Measurements from ENCODE around the gene EFHC1.

EFHC1 gene

GRCh38 chr6:52527436-52527835, 107.3 kb downstream of the EFHC1 start:
- TF ChIP-seq EZH2phosphoT487 (conservative IDR thresholded peaks at IDR 0.05; ENCODE audit: low read length) (no peak), CTCF (IDR thresholded peaks at IDR 0.05; ENCODE audit: insufficient read depth, low read length, poor library complexity, severe bottlenecking) (no peak)
- Histone ChIP-seq H3K4me3 (ENCODE audit: insufficient read depth, low read length, poor library complexity, severe bottlenecking) (no peak overlapping the region), H3K4me2 (ENCODE audit: low read depth, low read length, poor library complexity, severe bottlenecking) (no peak overlapping the region), H3K9me2 (replicated peaks; ENCODE audit: insufficient read depth, low read length) (no peaks in the 10 kb centered on the region), H3K9ac (ENCODE audit: low read length) (no peak overlapping the region), H3K27me3 (ENCODE audit: low read length) (no peaks in the 10 kb centered on the region), H2AFZ (ENCODE audit: low read depth, low read length, severe bottlenecking) (no peak overlapping the region), H3F3A (ENCODE audit: insufficient read depth) (no peaks in the 10 kb centered on the region), H3K79me2 (ENCODE audit: insufficient read depth, low read length) (no peaks in the 10 kb centered on the region), H3K9me3 (ENCODE audit: insufficient read depth, low read length) (no peaks in the 10 kb centered on the region), H4K20me1 (ENCODE audit: low read depth, low read length) (no peaks in the 10 kb centered on the region), H3K36me3 (ENCODE audit: low read length) (no peaks in the 10 kb centered on the region), H3K27ac (ENCODE audit: low read depth, low read length) (no peak overlapping the region)

GRCh38 chr6:52529311-52529710, 109.2 kb downstream of the EFHC1 start:
- Histone ChIP-seq H4K20me1 (ENCODE audit: low read depth, low read length) (no peaks in the 10 kb centered on the region), H3K79me2 (ENCODE audit: insufficient read depth, low read length) (no peaks in the 10 kb centered on the region), H3K9ac (ENCODE audit: low read length) (no peak overlapping the region), H3K9me3 (ENCODE audit: insufficient read depth, low read length) (no peaks in the 10 kb centered on the region), H3K36me3 (ENCODE audit: low read length) (no peaks in the 10 kb centered on the region), H3F3A (ENCODE audit: insufficient read depth) (no peaks in the 10 kb centered on the region), H3K9me2 (replicated peaks; ENCODE audit: insufficient read depth, low read length) (no peaks in the 10 kb centered on the region), H3K27me3 (ENCODE audit: low read length) (no peaks in the 10 kb centered on the region), H3K27ac (ENCODE audit: low read depth, low read length) (no peak overlapping the region), H2AFZ (ENCODE audit: low read depth, low read length, severe bottlenecking) (no peak overlapping the region), H3K4me2 (ENCODE audit: low read depth, low read length, poor library complexity, severe bottlenecking) (no peak overlapping the region), H3K4me3 (ENCODE audit: insufficient read depth, low read length, poor library complexity, severe bottlenecking) (no peak overlapping the region)
- TF ChIP-seq EZH2phosphoT487 (conservative IDR thresholded peaks at IDR 0.05; ENCODE audit: low read length): no peak

- H3K27ac ChIP-seq (ENCODE audit: low read depth, low read length): no peak overlapping the region
- no peaks in the 10 kb centered on the region for H4K20me1 ChIP-seq (ENCODE audit: low read depth, low read length)
- H3K27me3 ChIP-seq (ENCODE audit: low read length): no peaks in the 10 kb centered on the region
- no peaks in the 10 kb centered on the region for H3K9me2 ChIP-seq (replicated peaks; ENCODE audit: insufficient read depth, low read length)
- H3K79me2 ChIP-seq (ENCODE audit: insufficient read depth, low read length): no peaks in the 10 kb centered on the region
- H3F3A ChIP-seq (ENCODE audit: insufficient read depth): no peaks in the 10 kb centered on the region
- no peaks in the 10 kb centered on the region for H3K36me3 ChIP-seq (ENCODE audit: low read length)
- no peaks in the 10 kb centered on the region for H3K9me3 ChIP-seq (ENCODE audit: insufficient read depth, low read length)
- no peak overlapping the region for H3K9ac ChIP-seq (ENCODE audit: low read length)
- no peak overlapping the region for H3K4me2 ChIP-seq (ENCODE audit: low read depth, low read length, poor library complexity, severe bottlenecking)
- no peak overlapping the region for H3K4me3 ChIP-seq (ENCODE audit: insufficient read depth, low read length, poor library complexity, severe bottlenecking)
- H2AFZ ChIP-seq (ENCODE audit: low read depth, low read length, severe bottlenecking): no peak overlapping the region
- no peak for TF ChIP-seq EZH2phosphoT487 (conservative IDR thresholded peaks at IDR 0.05; ENCODE audit: low read length)
- TF ChIP-seq CTCF (IDR thresholded peaks at IDR 0.05; ENCODE audit: insufficient read depth, low read length, poor library complexity, severe bottlenecking): no peak
Measured at GRCh38 chr6:52530351-52530750, 110.2 kb downstream of the EFHC1 start.

GRCh38 chr6:52531396-52531795, 111.3 kb downstream of the EFHC1 start:
- H2AFZ ChIP-seq (ENCODE audit: low read depth, low read length, severe bottlenecking): no peak overlapping the region
- no peaks in the 10 kb centered on the region for H3K27me3 ChIP-seq (ENCODE audit: low read length)
- H3K36me3 ChIP-seq (ENCODE audit: low read length): no peaks in the 10 kb centered on the region
- TF ChIP-seq CTCF (IDR thresholded peaks at IDR 0.05; ENCODE audit: insufficient read depth, low read length, poor library complexity, severe bottlenecking) (no peak), EZH2phosphoT487 (conservative IDR thresholded peaks at IDR 0.05; ENCODE audit: low read length) (no peak)
- H3K9me2 ChIP-seq (replicated peaks; ENCODE audit: insufficient read depth, low read length): no peaks in the 10 kb centered on the region
- no peak overlapping the region for H3K9ac ChIP-seq (ENCODE audit: low read length)
- no peaks in the 10 kb centered on the region for H4K20me1 ChIP-seq (ENCODE audit: low read depth, low read length)
- no peak overlapping the region for H3K4me3 ChIP-seq (ENCODE audit: insufficient read depth, low read length, poor library complexity, severe bottlenecking)
- no peaks in the 10 kb centered on the region for H3F3A ChIP-seq (ENCODE audit: insufficient read depth)
- H3K4me2 ChIP-seq (ENCODE audit: low read depth, low read length, poor library complexity, severe bottlenecking): no peak overlapping the region
- H3K27ac ChIP-seq (ENCODE audit: low read depth, low read length): no peak overlapping the region
- H3K9me3 ChIP-seq (ENCODE audit: insufficient read depth, low read length): no peaks in the 10 kb centered on the region
- no peaks in the 10 kb centered on the region for H3K79me2 ChIP-seq (ENCODE audit: insufficient read depth, low read length)
